HL-60/S4 treated with phorbol 12-myristate 13-acetate at 8.2 ng/mL for 4 days and 3 days (cell line): ENCODE measurements around the gene CSNK2A3.
"Not testable (repeated sequence)": the region's sequence is repeated elsewhere in the genome, so short reads cannot be mapped to it uniquely, and the experiment has no call there.

Source experiments
- in situ Hi-C: fragments of 300-500 bp; cut with MboI; formaldehyde crosslinking; loops from 2 replicates; pipeline ENCODE4 v1.15.0; 2022; ENCODE audit warnings: low sequenced_read_pairs

CSNK2A3 gene

GRCh38 chr11:11352878-11353277 lies at the start of gene CSNK2A3:
TSS of gene CSNK2A3 (minus strand) at chr11:11353250. CDS start at chr11:11353119, 131 bp downstream.
- in situ Hi-C loops: not testable (repeated sequence)

- in situ Hi-C loops: no loop called here
Measured at GRCh38 chr11:11401960-11402535, 49.0 kb upstream of the CSNK2A3 start.

- in situ Hi-C loops: no loop called here
Measured at GRCh38 chr11:11400635-11401232, 47.7 kb upstream of the CSNK2A3 start.

DNA sequence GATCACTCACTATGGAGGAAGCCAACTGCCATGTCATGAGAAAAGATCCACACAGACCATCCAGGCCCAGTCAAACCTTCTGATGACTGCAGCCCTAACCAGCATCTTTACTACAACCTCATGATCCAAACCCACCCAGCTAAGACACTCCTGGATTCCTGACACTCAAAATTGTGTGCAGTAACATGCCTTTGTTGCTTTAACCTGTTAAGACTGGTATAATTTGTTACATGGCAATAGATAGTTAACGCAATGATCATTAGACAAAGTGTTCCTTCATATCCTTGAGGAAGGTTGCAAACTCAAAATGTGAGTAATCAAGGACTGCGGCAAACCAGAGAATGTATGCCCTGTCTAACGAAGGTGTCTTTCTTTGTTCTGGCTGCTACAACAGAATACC lies 47.1 kb upstream of the CSNK2A3 start:
- in situ Hi-C loops: no loop called here

GRCh38 chr11:11397781-11398180 lies 44.7 kb upstream of the CSNK2A3 start:
- in situ Hi-C loops: no loop called here

GRCh38 chr11:11397036-11397415 lies 44.0 kb upstream of the CSNK2A3 start:
- in situ Hi-C loops: no loop called here

DNA sequence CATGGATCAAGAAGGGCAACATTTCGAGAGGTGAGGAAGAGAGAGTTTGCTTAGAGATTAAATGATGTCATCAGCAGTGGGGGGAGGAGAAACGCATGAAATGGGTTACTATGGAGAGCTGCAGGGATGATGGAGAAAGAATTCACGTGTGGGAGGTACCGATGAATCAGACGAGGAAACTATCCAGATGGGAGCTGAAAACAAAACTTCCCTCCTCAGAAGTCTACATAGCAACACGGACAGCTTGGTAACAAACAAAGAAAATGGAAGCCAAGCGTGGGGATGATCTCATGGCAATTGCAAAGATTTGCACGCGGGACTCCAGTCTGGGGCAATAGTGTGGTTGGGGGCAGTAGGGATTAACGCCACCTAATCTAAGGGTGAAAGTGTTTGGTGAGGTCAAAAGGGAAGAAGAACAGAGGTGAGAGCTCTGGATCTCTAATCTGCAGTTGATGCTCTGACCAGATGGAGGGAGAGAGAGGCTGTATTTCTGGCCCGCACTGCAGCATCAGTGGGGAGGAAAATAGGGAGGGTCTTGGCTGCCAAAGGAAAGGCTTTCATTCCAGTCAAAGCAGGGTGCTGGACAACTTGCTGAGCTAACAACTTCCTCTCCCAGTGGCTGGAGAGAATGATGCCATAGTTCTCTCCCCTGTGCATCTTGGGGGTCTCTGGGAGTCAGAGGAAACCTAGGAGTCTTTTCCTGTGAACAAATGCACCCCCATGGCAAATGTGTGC lies 43.4 kb upstream of the CSNK2A3 start:
- in situ Hi-C loops: no loop called here

DNA sequence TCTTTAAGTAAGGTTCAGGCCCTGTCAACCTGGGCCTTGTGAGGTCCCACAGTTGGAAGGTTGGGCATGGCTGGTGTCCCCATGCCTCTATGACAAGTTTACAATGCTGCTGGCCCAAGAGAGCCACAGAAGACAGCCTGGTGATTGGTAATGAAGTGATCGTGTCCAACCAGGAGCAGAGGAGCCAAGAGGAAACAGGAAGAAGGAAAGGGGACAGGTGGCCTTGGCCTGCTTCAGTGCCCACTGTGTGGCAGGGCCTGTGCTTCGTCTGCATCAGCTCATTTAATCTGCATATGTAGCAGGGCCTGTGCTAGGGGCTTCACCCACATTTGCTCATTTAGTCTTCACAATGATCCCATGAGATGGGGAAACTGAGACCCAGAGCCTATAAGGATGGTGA lies 42.1 kb upstream of the CSNK2A3 start:
- in situ Hi-C loops: no loop called here

- in situ Hi-C loops: no loop called here
Measured at GRCh38 chr11:11394241-11394640, 41.2 kb upstream of the CSNK2A3 start.

DNA sequence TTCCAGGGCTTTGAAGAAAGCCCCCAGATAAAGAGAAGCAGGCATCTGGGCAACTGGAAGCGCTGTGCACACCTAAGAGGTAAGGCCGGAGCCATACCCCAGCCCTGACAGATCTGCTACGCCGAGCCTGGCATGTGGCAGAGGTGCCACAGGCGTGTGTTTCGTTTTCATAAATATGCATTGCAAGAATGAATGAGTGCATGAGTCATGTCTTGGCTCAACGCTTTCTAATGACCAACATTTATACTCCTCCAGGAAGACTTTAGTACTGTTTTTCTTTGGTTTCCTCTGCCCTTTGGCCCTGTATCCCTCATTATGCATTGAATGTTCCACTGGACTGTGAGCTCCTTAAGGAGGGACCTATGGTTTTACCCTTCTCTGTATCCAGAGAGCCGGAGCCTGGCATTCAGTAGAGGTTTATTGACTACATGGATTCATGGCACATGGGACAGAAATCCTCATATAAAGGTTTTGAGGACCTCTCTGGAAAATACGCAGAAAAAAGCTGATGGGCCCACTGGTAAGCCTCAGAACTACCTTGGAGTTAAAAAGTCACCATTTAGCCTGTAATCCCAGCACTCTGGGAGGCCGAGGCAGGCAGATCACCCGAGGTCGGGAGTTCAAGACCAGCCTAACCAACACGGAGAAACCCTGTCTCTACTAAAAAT lies 38.9 kb upstream of the CSNK2A3 start:
- in situ Hi-C loops: no loop called here

- in situ Hi-C loops: no loop called here
Measured at GRCh38 chr11:11391169-11391568, 38.1 kb upstream of the CSNK2A3 start.

DNA sequence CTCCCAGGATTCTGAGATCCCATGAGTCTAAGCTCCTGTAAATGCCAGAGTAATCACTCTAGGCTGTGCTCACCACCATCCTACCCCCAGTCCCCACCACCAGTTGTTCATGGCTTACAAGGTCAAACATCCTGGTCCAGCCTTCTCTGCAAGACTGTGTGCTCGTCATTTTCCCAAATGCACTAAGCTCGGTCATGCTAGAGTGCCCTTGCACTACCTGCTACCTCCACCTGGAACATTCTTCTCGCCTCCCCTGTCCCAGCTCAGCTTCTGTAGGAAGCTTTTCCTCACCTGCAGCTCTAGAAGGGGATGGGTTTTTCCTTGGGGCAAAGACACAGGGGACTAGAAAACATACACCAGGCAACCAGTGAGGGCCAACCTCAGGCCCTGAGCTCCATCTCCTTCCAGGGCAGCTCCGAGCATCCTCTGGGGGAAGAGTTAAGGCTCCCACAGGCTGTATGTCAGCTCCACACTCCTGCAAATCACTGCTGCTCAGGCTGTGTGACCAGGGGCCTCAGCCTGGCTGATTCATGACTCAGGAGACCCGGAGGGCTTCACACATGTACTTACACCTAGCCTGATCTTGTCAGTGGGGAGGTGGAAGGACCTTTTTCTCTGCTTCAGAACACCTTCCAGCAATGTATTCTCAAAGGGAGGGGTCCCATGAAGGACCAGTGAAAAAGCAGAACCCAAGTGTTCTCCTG lies 37.2 kb upstream of the CSNK2A3 start:
- in situ Hi-C loops: no loop called here

DNA sequence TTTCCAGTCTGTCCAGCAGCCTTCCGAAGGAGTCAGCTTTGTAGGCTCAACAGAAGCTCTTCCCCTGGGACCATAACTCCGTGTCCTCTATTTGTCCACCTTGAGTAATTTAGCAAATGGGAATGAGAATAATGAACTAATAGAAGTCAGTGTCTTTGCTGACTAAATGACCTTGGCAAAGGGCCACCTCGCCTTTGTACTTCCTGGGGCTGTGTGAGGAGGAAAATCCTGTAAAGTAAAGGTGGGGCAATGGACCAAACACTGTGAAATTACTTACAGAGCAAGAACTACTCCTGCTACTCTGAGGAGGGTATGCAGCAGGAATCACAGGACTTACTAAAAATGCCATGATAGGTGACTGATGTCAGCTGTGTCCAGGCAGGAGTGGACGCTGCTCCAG lies 36.2 kb upstream of the CSNK2A3 start:
- in situ Hi-C loops: no loop called here

GRCh38 chr11:11387622-11388305 lies 34.7 kb upstream of the CSNK2A3 start:
- in situ Hi-C loops: no loop called here

- in situ Hi-C loops: no loop called here
Measured at GRCh38 chr11:11387207-11387606, 34.2 kb upstream of the CSNK2A3 start.

- in situ Hi-C loops: no loop called here
Measured at GRCh38 chr11:11384829-11385228, 31.8 kb upstream of the CSNK2A3 start.

DNA sequence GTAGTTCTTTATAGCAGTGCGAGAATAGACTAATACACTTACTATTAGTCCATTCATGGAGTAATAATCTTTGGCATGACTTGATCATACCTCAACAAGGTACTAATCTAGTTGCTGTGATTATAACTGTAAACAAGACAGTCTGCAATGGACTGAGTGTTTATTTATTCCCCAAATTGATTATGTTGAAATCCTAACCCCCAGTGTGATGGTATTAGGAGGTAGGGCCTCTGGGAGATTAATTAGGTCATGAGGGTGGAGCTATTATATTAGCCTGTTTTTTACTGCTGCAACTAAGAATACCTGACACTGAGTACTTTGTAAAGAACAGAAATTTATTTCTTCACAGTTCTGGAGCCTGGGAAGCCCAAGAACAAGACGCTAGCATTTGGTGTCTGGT lies 30.9 kb upstream of the CSNK2A3 start:
- in situ Hi-C loops: no loop called here

DNA sequence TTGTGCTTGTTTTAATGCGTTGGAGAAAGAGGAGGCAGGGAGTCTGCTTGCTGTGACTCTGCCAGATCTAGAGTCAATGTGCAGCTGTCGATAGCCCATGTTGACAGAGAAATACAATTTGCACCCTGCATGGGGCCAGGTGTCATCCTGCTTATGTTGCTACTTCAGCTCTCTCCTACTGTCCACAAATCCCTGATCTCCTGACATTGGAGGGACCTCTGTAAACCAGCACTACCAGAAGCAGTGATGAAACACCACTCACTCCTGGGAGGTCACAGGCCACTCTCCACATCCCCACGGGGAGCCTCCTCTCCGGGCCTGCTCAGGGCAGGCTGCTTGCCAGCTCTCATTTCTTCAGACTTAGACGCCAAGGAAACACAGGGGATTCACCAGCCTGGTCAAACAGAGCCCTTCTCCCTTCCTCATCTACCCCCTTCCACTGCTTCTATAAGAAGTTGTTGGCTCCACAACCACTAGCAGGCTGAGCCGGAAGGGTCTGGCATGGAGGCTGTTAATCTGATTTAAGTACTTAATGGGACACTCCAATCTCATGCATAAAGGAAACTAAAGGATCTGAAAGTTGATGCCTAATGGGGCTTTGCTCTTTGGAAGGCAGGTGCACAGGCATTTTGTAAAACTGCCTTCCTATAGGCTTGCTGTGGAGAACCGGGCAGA lies 29.9 kb upstream of the CSNK2A3 start:
- in situ Hi-C loops: no loop called here

DNA sequence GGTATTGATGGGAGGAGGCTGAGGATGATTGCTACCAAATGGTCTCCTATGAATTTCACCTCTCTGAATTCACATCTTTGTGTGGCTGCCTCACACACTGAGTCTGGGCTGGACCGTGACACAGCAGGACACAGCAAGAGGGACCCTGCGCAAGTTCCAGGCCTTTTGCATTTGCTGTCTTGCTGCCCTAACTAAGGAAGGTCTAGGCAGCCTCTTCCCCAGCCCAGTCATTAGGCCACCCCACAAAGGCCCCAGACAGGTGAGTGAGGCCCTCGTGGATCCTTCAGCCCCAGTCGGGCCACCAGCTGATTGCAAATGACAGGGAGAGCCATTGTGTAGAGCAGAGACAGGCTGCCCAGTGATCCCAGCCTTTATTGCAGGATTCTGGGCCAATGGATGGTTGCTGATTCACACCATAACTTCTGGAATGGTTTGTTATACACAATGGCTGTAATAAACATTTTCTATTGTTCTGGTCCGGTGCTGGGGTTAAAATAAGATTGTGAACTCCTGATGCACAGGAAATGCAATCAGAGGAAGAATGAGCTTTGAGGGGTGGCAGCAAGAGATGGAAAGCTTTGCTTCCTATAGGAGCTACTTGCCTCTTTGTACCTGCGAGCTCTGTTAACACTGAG lies 28.5 kb upstream of the CSNK2A3 start:
- in situ Hi-C loops: no loop called here

DNA sequence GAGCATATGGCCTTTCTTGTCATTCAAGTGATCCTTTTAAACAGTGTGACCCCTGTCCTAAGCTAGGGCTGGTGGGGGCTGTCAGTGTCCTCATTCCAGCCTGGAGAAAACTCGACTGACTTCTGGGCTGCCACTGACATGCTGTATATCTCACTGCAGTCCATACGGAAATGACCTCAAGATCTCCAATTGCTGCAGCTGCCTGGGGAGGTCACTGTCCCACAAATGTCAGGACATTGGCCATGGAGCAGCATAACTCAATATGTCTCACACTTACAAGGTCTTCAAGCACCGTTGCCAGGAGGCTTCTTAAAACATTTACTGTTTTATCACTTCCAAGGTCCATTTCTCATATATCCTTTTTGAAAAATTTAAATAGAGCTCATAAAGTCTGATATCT lies 27.8 kb upstream of the CSNK2A3 start:
- in situ Hi-C loops: no loop called here
